GM19099 (cell line): ENCODE measurements around the gene ULK4.

Experiments
- POLR2A ChIP-seq: IDR thresholded peaks from 3 replicates; pipeline ENCODE4 v1.6.1; 2011; ENCODE audit warnings: low read depth; ENCODE audit not compliant: insufficient read length; ENCODE audit errors: extremely low read depth

The ULK4 gene

DNA sequence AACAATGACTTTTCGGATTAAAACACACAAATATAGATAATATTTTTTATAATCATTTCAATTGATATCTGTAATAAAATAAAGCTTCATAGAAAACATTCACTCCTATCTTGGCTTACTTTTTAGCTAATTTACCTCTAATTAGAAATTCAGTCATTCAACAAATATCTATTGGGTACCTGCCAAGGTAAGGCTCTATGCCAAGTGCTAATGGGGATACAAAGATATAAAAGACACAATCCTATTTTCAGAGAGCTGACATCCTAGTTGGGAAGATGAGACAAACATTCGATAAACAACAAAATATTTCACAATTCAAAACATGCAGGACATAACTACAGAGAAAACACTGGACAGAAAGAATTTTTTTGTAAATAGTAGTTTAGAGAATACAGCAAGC lies 63.3 kb downstream of the ULK4 start:
- no peak for TF ChIP-seq POLR2A

DNA sequence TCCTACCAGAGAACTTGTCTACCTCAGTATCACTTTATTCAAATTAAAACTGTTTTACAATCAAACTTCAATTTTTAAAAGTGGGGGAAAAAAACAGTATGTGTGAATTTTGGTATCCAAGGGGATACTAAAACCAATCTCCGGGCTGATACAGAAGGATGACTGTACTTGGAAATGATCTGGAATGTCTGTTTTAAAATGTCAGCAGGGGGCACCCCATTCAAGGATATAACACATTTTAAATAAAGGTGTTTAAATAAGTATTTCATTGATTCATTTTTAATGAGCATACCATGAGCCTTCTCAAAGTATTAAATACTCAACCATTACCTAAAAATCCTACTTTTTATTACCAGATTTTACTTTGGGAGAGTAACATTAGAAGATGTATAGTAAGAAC lies 67.9 kb downstream of the ULK4 start:
- TF ChIP-seq POLR2A = no peak

DNA sequence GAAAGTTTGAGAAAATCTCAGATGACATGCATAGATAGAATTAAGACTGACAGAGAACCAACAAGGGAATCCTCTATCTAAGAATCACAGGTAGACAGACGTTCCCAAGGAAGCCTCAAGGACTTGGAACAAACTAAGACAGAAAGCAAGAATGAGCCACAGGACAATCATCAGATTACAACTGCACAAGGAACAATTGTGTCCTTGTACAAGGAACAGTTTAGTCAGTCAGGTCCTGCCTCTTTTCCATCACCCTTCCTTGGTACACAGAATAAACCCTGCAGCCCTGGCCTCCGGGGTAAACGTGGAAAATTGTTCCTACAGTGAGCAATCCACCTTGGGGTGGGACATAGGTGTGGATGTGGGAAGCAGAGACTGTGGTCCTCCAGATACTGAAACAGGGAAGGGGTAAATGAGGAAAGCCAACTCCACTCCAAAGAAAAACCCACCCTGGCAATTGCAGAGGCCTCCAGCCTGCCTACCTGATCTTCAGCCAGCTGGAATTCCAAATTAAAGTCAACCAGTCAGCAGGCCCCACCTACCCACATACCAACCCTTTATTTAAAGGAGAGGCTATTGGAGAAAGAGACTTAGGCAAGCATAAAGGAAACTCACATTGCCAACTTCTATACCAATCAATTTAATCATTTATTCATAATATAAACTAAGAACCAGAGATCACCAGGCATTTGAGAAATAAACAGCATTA lies 73.4 kb downstream of the ULK4 start:
- TF ChIP-seq POLR2A = no peak

DNA sequence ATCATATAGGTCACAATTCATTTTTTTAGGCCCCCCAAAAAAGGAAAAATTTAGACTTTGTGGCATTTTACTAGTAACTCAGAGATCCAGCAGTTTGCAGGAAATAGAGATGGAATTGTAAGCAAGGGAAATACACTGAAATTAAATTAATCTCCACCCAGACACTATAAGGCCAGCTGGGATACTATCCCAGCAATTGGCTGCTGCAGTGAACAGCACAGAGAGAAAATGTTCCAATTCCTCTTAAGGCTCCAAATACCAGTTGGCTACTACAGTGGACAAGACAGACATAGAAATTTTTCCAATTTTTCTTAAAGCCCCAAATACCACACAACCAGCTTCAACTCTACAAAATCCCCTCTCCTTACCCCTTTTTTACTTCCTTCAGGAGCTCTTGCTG lies 78.9 kb downstream of the ULK4 start:
- TF ChIP-seq POLR2A = no peak

DNA sequence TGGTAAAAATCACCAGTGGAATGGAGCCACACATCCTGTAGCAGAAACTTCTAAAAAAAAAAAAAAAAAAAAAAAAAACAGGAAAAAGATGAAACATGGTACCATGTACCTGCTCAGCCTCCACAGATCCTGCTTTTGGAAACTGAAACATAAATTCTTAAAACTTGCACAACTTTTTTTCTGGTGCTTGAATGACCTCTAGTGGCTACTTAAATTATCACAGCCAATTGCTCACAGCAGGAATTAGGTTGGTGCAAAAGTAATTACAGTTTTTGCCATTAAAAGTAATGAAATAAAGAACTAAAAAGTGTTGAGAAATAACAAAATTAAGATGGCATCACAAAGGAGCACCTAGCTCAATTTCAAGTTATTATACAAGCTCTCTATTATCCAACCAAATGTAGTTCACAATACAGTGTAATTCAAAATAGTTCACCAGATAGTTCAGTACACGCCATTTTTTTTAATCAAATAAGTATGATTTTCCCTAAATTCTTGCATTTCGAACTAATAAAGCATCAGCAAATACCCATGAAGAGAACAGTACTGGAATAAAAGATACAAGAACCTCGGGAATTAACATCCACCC lies 80.6 kb downstream of the ULK4 start:
- no peak for TF ChIP-seq POLR2A

DNA sequence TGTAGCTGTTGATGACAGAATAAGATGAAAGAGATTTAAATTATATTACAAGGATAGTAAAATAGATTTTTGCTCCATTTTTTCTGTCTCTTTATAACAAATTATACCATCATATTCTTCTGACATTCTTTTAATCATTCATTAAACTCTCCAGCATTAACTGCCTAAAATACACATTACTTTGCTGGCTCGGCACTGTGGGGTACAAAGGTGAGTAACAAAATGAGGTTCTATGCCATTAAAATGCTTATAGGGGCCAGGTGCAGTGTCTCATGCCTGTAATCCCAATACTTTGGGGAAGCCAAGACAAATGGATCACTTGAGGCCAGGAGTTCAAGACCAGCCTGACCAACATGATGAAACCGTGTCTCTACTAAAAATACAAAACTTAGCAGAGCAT lies 81.5 kb downstream of the ULK4 start:
- TF ChIP-seq POLR2A = no peak

DNA sequence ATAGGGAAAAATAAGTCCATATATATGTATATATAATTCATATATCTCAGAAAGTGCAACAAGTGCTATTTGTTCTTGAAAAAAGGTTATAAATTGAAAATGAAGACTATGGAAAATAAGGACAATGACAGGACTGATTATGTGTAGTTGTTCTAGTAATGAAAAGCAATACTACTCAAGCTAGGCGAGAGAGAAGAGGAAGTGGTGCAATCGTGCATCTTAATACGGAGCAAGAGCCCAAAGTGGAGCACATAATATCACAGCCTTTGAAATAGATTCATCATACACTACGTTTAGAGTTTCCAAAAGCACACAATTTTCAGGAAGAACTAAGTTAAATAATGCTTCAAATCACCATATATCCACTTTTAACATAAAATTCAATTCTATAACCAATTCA lies 87.9 kb downstream of the ULK4 start:
- TF ChIP-seq POLR2A = no peak

DNA sequence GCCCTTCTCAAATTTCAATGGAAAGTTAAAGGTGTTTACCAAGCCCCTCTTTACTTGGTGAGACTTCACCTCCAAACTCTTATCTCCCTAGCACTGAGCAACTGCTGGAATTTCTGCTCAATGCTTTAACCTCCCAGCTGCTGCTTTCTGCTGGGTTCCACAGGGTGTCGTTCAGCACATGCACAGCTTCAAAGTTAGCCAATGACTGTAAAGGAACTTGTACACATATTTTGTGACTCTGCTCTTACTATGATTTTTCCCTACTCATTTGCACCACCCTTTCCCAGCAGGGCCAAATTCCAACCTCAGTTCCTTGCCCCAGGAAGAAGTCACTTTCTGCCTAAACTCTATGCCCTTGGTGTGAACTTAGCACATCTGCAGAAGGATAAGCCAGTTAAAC lies 89.7 kb downstream of the ULK4 start:
- no peak for TF ChIP-seq POLR2A

DNA sequence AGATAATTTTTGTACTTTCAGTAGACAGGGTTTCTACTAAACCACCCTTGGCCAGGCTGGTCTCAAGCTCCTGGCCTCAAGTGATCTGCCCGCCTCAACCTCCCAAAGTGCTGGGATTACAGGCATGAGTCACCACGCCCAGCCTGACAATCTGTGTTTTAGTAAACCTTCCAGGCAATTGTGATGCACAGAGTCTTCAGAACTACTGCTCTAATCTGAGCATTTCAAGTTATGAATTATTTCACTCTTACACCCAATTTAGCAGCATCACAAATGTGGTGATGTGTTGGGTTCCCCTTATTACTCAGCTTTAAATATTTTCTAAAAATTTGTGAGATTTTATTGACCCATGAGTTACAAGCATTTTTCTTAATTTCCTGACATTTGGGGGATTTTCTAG lies 94.4 kb downstream of the ULK4 start:
- no peak for TF ChIP-seq POLR2A

DNA sequence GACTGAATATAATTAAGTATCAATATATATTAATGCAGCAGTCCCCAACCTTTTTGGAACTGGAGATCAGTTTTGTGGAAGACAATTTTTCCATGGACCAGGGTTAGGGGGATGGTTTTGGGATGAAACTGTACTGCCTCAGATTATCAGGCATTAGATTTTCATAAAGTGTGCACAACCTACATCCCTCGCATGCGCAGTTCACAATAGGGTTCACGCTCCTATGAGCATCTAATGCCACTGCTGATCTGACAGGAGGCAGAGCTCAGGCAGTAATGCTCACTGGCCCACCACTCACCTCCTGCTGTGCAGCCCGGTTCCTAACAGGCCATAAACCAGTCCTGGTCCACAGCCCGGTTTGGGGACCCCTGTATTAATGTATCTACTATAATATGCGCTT lies 95.6 kb downstream of the ULK4 start:
- TF ChIP-seq POLR2A = no peak

DNA sequence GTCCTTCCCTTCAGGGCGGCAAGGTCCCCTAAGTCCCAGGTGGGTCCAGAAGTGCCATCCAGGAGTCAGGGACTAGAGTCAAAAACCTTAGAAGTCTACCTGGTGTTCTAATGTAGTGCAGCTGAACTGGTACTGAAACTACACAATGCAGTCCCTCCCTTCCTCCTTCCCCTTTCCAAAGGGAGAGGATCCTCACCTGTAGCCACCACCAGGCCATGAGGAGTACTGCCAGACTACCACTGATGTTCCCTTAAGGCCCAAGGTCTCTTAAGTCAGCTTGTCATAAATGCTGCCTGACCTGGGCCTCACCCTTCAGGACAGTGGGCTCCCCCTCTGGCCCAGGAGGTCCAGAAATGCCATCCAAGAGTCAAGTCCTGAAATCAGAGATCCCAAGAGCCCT lies 98.9 kb downstream of the ULK4 start:
- TF ChIP-seq POLR2A = no peak

DNA sequence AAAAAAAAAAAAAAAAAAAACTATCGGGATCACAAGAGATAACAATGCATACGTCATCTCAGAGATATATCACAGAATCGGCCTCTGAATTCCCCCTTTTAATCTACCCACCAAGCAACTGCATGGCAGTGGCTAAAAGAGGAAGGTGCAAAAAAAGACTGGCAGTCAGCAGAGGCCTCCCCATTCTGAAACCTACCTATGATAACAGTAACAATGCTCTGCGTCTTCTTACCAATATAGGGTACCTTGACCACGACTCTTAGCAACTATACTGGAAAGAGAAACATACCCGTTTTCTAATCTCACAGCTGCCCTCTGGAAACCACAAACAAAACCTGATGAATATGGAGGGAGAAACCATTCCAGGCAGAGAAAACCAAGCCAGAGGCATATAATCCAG lies 106.9 kb downstream of the ULK4 start:
- TF ChIP-seq POLR2A = no peak

DNA sequence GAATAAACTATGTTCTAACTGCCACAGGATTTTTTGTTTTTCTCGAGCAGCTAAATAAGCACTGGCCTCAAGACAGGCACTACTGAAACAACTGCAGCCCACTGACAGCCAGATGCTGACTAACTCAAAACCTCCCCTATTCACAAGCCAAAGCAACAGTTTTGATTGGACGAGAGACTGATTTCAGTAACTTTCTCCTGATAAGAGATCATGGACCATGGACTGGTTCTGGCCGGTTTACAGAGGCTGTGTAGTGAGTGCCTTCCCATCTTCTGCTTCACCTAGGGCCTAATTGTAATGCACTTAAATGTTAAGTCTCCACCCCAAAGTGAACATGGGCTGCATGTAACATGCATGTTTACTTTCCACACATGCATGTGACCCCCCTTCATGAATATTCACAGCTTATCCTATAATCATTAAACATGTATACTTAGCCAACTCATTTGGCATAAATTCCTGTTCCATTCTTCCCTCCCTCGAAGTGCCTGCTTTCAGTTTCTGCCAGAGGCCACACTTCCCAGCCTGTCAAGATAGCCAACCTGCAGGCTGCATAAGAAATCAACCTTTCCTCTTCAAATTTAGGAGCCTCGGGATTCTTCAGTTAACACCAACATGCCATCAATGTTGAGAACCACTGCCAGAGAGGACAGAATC lies 108.2 kb downstream of the ULK4 start:
- TF ChIP-seq POLR2A = no peak

DNA sequence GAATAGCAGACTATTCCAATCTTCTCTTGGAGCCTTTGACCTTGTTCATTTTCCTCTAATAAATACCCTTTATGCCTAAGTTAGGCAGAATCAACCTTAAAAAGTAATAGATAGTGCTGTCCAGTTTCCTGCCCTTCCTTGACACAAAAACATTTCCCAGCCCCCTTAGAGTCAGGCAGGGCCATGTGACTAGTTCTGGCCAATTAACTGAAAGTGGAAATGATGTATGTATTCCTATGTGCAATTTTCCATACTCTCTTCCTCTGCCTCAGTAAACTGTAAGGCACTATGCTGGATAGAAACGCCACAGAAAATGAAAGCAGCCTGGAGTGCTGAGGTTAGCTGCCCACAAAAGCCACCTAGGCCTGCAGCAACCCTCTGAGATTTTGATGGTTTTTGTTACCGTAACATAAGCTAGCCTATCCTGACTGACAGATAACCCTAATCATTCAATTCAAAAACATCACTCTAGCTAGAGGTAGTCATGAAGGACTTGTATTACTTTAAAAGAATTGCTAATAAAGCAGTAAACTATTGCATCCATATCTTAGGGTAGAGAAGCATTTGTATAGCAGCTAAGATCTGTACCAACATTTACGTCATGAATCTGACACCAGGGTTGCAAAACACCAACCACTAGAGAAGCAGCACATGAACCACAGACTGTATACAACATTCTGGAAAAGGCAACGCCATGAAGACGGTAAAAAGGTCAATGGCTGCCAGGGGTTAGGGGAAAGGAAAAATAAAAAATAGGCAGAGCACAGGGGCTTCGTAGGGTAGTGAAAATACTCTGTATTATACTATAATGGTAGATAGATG lies 112.9 kb downstream of the ULK4 start:
- no peak for TF ChIP-seq POLR2A

DNA sequence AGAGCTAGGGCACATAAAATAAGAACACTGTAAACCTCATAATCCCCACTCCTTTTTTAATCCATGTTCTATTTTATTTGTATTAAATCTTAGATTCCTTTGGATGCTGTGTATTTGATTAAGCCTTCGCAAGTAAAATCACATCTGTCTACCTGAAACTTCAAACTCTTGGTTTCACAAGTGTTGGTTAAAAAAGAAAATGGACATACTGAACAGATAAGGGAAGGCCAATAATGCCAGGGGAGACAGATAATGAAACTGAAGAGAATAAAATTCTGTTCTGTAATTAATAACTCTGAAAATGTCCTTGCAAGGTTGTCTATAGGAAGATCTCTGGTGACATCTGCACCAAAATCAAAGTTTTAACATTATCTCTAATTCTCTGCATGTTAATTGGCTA lies 114.2 kb downstream of the ULK4 start:
- no peak for TF ChIP-seq POLR2A
